Breast epithelium (tissue), 3 donors: Measurements from ENCODE around the gene GNB1.

Source experiments
- CTCF ChIP-seq, 3 donors: fragments of 450-650 bp; IDR thresholded peaks; one replicate each; pipeline ENCODE4 v1.5.1; 2016 to 2017; ENCODE audit warnings: antibody characterized with exemption in 3 of 3, mild to moderate bottlenecking in 3 of 3, moderate library complexity in 3 of 3
- POLR2A ChIP-seq: fragments of 450-650 bp; IDR thresholded peaks from one replicate; pipeline ENCODE4 v1.6.1; 2016; ENCODE audit warnings: antibody characterized with exemption, mild to moderate bottlenecking, moderate library complexity
- POLR2AphosphoS5 ChIP-seq, 3 donors: sonication (generic); formaldehyde crosslinking; IDR thresholded peaks; one replicate each; pipeline ENCODE4 v1.6.1; 2017; ENCODE audit warnings: antibody characterized with exemption in 3 of 3

GRCh38 chr1:1853593-1854257 is 37.2 kb downstream of the GNB1 start:
- TF ChIP-seq POLR2A (no peak), CTCF (IDR thresholded peaks at IDR 0.05) (no peak), POLR2AphosphoS5 (IDR thresholded peaks at IDR 0.05) (no peak)
